ENCODE measurements around the gene HOXB9.

GRCh38 chr17:48594538-48595277 lies 31.4 kb downstream of the HOXB9 start:
- no peak for TF ChIP-seq CTCF (IDR thresholded peaks at IDR 0.05)
- no peak for TF ChIP-seq POLR2A (IDR thresholded peaks at IDR 0.05)
